Heart left ventricle (tissue), 13 donors: ENCODE data around the gene AGPAT2.

Experiments used
- CTCF ChIP-seq, 12 donors: fragments of 200-600 bp; sonication (generic) in 4 of 12; IDR thresholded peaks; one replicate each; pipeline versions ENCODE4 v1.5.0 to v1.8.0; 2018 to 2022; ENCODE audit warnings: antibody characterized with exemption in 12 of 12, mild to moderate bottlenecking in 5 of 12
- POLR2A ChIP-seq, 2 donors: fragments of 450-650 bp; IDR thresholded peaks; one replicate each; pipeline ENCODE4 v1.6.1; 2017; ENCODE audit warnings: antibody characterized with exemption in 2 of 2, mild to moderate bottlenecking in 2 of 2, moderate library complexity in 2 of 2
- donor health status: ischemic (EF 13 %, LVEDD 7.1; RV severe dilation, severe dysfunction).
- donor health status: DM: no; HTN: yes; CAD: no.
- donor health status: DM: no; HTN: no; CAD: no.
- donor health status: ischemic (EF 25% LVEDD 6.9; RV normal size, moderate dysfunction).
- donor health status: ischemic (EF 25% LVEDD 5.7; RV mildly dilated, moderate dysfunction).
- donor health status: ischemic (EF 35%, LVEDD 5.7; RV mildly dilated, moderate dysfunction).
- donor health status: nonischemic (EF 11% LVEDD 7.7; RV severe dilation, severe dysfunction).
- donor health status: DM: yes; HTN: yes; CAD: no.
- donor health status: PGD.
- donor health status: ischemic (EF 29% LVEDD 5.4; RV normal size, mild dysfunction).
- donor health status: nonischemic (EF 23%, LVEDD 6.1; RV moderate dilation, normal function).

DNA sequence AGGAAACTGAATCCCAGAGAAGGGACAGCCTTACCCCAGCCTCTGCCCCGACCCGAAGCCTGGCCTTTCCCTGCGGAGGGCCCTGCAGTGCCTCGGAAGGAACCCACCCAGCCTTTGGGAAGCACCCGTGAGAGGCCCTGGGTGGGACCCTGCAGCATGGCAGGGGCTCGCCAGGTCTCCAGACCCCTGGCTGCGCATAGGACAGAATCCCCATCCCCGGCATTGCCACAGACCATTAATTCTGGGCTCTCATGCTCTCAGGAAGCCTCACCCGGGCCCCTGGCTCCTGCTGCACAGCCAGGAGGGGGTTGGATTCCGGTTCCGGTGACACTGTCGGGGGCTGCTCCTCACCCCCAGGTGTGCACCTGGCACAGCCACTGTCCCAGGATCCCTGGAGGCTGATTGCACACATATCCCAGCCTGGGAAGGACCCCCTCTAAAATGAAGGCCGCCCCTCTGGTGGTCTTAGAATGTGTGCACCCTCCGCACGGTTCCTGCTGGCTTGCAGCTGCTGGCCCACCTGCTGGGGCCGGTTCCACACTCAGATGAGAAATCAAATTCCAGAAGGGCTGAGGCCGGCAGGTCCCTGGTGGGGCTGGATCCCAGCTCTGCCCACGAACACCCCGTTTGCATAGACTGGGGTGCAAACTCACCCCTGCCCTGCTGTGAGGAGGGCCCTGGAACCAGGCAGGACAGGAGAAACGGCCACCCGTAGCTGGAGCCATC, 19.9 kb downstream of the AGPAT2 start:
- TF ChIP-seq CTCF (IDR thresholded peaks at IDR 0.05) (no peak), POLR2A (IDR thresholded peaks at IDR 0.05) (no peak)
